Erythroblast (primary cell): ENCODE data around the gene ADD1.

Experiments used
- GATA1 ChIP-seq: IDR thresholded peaks from 2 replicates; pipeline ENCODE4 v1.6.1; 2011; ENCODE audit warnings: low read depth, mild to moderate bottlenecking, control low read depth, low read length, moderate library complexity
- POLR2A ChIP-seq: IDR thresholded peaks from 2 replicates; pipeline ENCODE4 v1.6.1; 2011; ENCODE audit warnings: mild to moderate bottlenecking, low read length

DNA sequence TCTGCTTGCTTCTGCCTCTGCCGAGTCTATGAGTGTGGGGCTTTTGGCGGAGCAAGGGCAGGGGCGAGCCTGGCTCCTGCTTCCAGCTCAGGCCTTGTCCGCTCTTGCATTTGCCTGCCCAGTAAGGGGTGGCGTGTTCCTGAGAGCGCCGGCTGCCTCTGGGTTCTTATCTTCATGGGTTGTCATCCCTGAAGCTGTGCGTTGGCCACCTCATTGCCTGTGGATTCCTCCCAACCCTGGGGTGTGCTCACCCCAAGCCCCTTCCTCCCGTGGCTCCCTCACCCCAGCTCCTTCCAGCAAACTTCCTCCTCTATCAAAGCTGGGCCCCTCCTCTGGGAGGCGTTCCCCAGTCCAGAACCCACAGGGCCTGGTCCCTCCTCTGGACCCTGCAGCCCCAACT is 33.3 kb upstream of the ADD1 start:
- TF ChIP-seq POLR2A: no peak
- TF ChIP-seq GATA1: no peak
